HEK293 (cell line): ENCODE results near the gene SMURF1.

ENCODE experiments used
- SCRT1 ChIP-seq: fragments of 450-650 bp; formaldehyde crosslinking; IDR thresholded peaks from 2 replicates; pipeline ENCODE4 v1.5.1; 2016; ENCODE audit warnings: missing biosample characterization, missing genetic modification characterization, borderline replicate concordance
- TSHZ1 ChIP-seq: fragments of 450-650 bp; formaldehyde crosslinking; IDR thresholded peaks from 2 replicates; pipeline ENCODE4 v1.5.1; 2016; ENCODE audit warnings: missing biosample characterization, missing genetic modification characterization, borderline replicate concordance
- YY2 ChIP-seq: fragments of 450-650 bp; formaldehyde crosslinking; IDR thresholded peaks from 2 replicates; pipeline ENCODE4 v1.5.1; 2016; ENCODE audit warnings: missing biosample characterization, missing genetic modification characterization
- ZBTB11 ChIP-seq: fragments of 450-650 bp; formaldehyde crosslinking; conservative IDR thresholded peaks from 2 replicates; pipeline ENCODE4 v1.5.1; 2016; ENCODE audit warnings: low read depth, missing biosample characterization, missing genetic modification characterization
- ZNF148 ChIP-seq: fragments of 450-650 bp; formaldehyde crosslinking; IDR thresholded peaks from 2 replicates; pipeline ENCODE4 v1.5.0; 2017; ENCODE audit warnings: missing biosample characterization, missing genetic modification characterization, borderline replicate concordance
- ZNF302 ChIP-seq: fragments of 450-650 bp; formaldehyde crosslinking; IDR thresholded peaks from 2 replicates; pipeline ENCODE4 v1.5.1; 2016; ENCODE audit warnings: missing biosample characterization, missing genetic modification characterization, low read depth
- ZNF350 ChIP-seq: fragments of 450-650 bp; formaldehyde crosslinking; IDR thresholded peaks from 2 replicates; pipeline ENCODE4 v1.5.0; 2017; ENCODE audit warnings: missing biosample characterization, mild to moderate bottlenecking, missing genetic modification characterization
- ZNF362 ChIP-seq: fragments of 450-650 bp; formaldehyde crosslinking; IDR thresholded peaks from 2 replicates; pipeline ENCODE4 v1.5.1; 2016; ENCODE audit warnings: missing biosample characterization, missing genetic modification characterization
- ZNF37A ChIP-seq: fragments of 450-650 bp; IDR thresholded peaks from 2 replicates; pipeline ENCODE4 v1.5.1; 2018; ENCODE audit warnings: missing biosample characterization, missing genetic modification characterization
- ZNF404 ChIP-seq: fragments of 450-650 bp; formaldehyde crosslinking; IDR thresholded peaks from 2 replicates; pipeline ENCODE4 v1.5.1; 2017; ENCODE audit warnings: missing biosample characterization, missing genetic modification characterization
- ZNF544 ChIP-seq: fragments of 450-650 bp; formaldehyde crosslinking; IDR thresholded peaks from 2 replicates; pipeline ENCODE4 v1.5.0; 2017; ENCODE audit warnings: missing biosample characterization, missing genetic modification characterization
- ZNF558 ChIP-seq: fragments of 450-650 bp; formaldehyde crosslinking; IDR thresholded peaks from 2 replicates; pipeline ENCODE4 v1.5.1; 2016; ENCODE audit warnings: missing biosample characterization, missing genetic modification characterization
- ZNF561 ChIP-seq: fragments of 450-650 bp; IDR thresholded peaks from 2 replicates; pipeline ENCODE4 v1.5.1; 2018; ENCODE audit warnings: missing biosample characterization, missing genetic modification characterization, borderline replicate concordance
- ZNF670 ChIP-seq: fragments of 450-650 bp; formaldehyde crosslinking; IDR thresholded peaks from 2 replicates; pipeline ENCODE4 v1.5.1; 2016; ENCODE audit warnings: missing biosample characterization, missing genetic modification characterization, low read depth
- ZNF707 ChIP-seq: fragments of 450-650 bp; formaldehyde crosslinking; IDR thresholded peaks from 2 replicates; pipeline ENCODE4 v1.5.1; 2016; ENCODE audit warnings: missing biosample characterization, missing genetic modification characterization
- ZNF747 ChIP-seq: fragments of 450-650 bp; formaldehyde crosslinking; IDR thresholded peaks from 2 replicates; pipeline ENCODE4 v1.5.1; 2016; ENCODE audit warnings: missing biosample characterization, missing genetic modification characterization
- ZNF785 ChIP-seq: fragments of 450-650 bp; formaldehyde crosslinking; IDR thresholded peaks from 2 replicates; pipeline ENCODE4 v1.5.1; 2016; ENCODE audit warnings: missing biosample characterization, missing genetic modification characterization
- ZNF792 ChIP-seq: fragments of 450-650 bp; formaldehyde crosslinking; IDR thresholded peaks from 2 replicates; pipeline ENCODE4 v1.5.1; 2016; ENCODE audit warnings: missing biosample characterization, missing genetic modification characterization
- TF ChIP-seq, protein P1 (sequence below): fragments of 450-650 bp; formaldehyde crosslinking; IDR thresholded peaks from 2 replicates; pipeline ENCODE4 v1.5.1; 2016; ENCODE audit warnings: missing biosample characterization, missing genetic modification characterization

SMURF1 gene

GRCh38 chr7:99142727-99143520 lies 984 bp downstream of the SMURF1 start (continued):
- no peak for TF ChIP-seq ZNF544 (tag by site-specific recombination)
- no peak for TF ChIP-seq ZNF561 (tag by site-specific recombination)
- no peak for TF ChIP-seq ZNF558 (tag by site-specific recombination)
- 0 out of 2 replicates have a peak, but pooled peaks have one; percentile 42 for TF ChIP-seq ZNF707 (tag by site-specific recombination)
- TF ChIP-seq ZNF785, result no peak
- TF ChIP-seq, protein P1, sequence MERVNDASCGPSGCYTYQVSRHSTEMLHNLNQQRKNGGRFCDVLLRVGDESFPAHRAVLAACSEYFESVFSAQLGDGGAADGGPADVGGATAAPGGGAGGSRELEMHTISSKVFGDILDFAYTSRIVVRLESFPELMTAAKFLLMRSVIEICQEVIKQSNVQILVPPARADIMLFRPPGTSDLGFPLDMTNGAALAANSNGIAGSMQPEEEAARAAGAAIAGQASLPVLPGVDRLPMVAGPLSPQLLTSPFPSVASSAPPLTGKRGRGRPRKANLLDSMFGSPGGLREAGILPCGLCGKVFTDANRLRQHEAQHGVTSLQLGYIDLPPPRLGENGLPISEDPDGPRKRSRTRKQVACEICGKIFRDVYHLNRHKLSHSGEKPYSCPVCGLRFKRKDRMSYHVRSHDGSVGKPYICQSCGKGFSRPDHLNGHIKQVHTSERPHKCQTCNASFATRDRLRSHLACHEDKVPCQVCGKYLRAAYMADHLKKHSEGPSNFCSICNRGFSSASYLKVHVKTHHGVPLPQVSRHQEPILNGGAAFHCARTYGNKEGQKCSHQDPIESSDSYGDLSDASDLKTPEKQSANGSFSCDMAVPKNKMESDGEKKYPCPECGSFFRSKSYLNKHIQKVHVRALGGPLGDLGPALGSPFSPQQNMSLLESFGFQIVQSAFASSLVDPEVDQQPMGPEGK (tag by site-specific recombination), result peak; percentile 95
- no peak for TF ChIP-seq ZNF148
- no peak for TF ChIP-seq ZNF792 (tag by site-specific recombination)
- no peak for TF ChIP-seq ZNF670 (tag by site-specific recombination)
- no peak for TF ChIP-seq ZNF37A (tag by site-specific recombination)
- no peak for TF ChIP-seq TSHZ1 (tag by site-specific recombination)
- TF ChIP-seq ZNF362 (tag by site-specific recombination), result peak; percentile 55; the same call in 1 of the 2 replicates
- TF ChIP-seq ZBTB11, result peak; percentile 3; the same call in 1 of the 2 replicates
- TF ChIP-seq ZNF747, result no peak
- TF ChIP-seq ZNF302, result no peak
- no peak for TF ChIP-seq ZNF350
- TF ChIP-seq SCRT1 (tag by site-specific recombination), result no peak
- no peak for TF ChIP-seq ZNF404
- 0 out of 2 replicates have a peak, but pooled peaks have one; percentile 16 for TF ChIP-seq YY2
